Transverse colon (tissue), 4 donors: Measurements from ENCODE around the gene TMEM150C. TPM values are rescaled to one million over a fixed set of nuclear protein-coding genes. Genes with fewer than 3 reads are reported as not detected.

Experiments used
- DNase-seq: peaks from one replicate; pipeline ENCODE4 v3.0.0-alpha.2; 2019
- H3K27ac ChIP-seq, 4 donors: fragments of 200-600 bp; sonication (generic); 2 replicates each; pipeline ENCODE4 v1.5.1; 2016 to 2018; ENCODE audit warnings: inconsistent platforms in 4 of 4
- H3K27me3 ChIP-seq: fragments of 200-600 bp; sonication (generic); 2 replicates; pipeline ENCODE4 v1.5.1; 2017; ENCODE audit warnings: inconsistent platforms
- H3K36me3 ChIP-seq, 4 donors: fragments of 200-600 bp; sonication (generic); 2 replicates each; pipeline ENCODE4 v1.5.1; 2017 to 2019; ENCODE audit warnings: inconsistent platforms in 4 of 4
- H3K4me1 ChIP-seq, 4 donors: fragments of 200-600 bp; sonication (generic); 2 replicates each; pipeline ENCODE4 v1.5.1; 2017 to 2020; ENCODE audit warnings: inconsistent platforms in 4 of 4
- H3K4me3 ChIP-seq, 4 donors: fragments of 200-600 bp; sonication (generic); 1 replicate in 1 of 4; 2 replicates in 3 of 4; pipeline versions ENCODE4 v1.5.1 to v1.6.1; 2017 to 2019; ENCODE audit warnings: inconsistent platforms in 4 of 4
- H3K9me3 ChIP-seq, 2 donors: fragments of 200-600 bp; sonication (generic); 2 replicates each; pipeline ENCODE4 v1.5.1; 2017 to 2019; ENCODE audit warnings: inconsistent platforms in 2 of 2
- EP300 ChIP-seq: sonication (generic); formaldehyde crosslinking; IDR thresholded peaks from one replicate; pipeline ENCODE4 v1.6.1; 2017; ENCODE audit warnings: antibody characterized with exemption, low read depth
- POLR2A ChIP-seq: fragments of 450-650 bp; IDR thresholded peaks from one replicate; pipeline ENCODE4 v1.6.1; 2016; ENCODE audit warnings: antibody characterized with exemption, mild to moderate bottlenecking, moderate library complexity
- POLR2AphosphoS5 ChIP-seq, 3 donors: sonication (generic); formaldehyde crosslinking; IDR thresholded peaks; one replicate each; pipeline ENCODE4 v1.6.1; 2016; ENCODE audit warnings: antibody characterized with exemption in 3 of 3
- WGBS, 2 donors: methylation state at CpG; one replicate each; pipeline ENCODE4 v1.1.5; 2018; ENCODE audit warnings: low coverage in 1 of 2; 5-methylcytosine and 5-hydroxymethylcytosine counted together
- in situ Hi-C, 4 donors: fragments of 200-750 bp; cut with MboI; loops; one replicate each; pipeline versions ENCODE4 v1.15.0 to v1.15.1; 2017; ENCODE audit warnings: low sequenced_read_pairs in 3 of 4, low pct_ligation_motif_present in 1 of 4, low pct_unique_long_range_greater_than_20kb in 1 of 4
- intact Hi-C: fragments of 100-400 bp; cut with DNase I; formaldehyde crosslinking; loops from one replicate; pipeline ENCODE4 v1.15.1; 2023; ENCODE audit warnings: low total_unique reads
- total RNA-seq, 4 donors: library from RNA; depleted of rRNA; stranded (reverse); fragments of >200 nt; gene quantifications; one replicate each; pipeline ENCODE4 v1.1.0, GENCODE V29; 2016
- TF ChIP-seq, protein P1 (sequence below), 5 experiments: fragments of 200-600 bp in 3 of 5; fragments of 450-650 bp in 2 of 5; sonication (generic) in 3 of 5; IDR thresholded peaks; 1 replicate in 2 of 5; 2 replicates in 3 of 5; pipeline ENCODE4 v1.5.1; 2016 to 2017; ENCODE audit warnings: antibody characterized with exemption in 5 of 5, inconsistent platforms in 3 of 5, mild to moderate bottlenecking in 2 of 5, moderate library complexity in 1 of 5

The TMEM150C gene
- total RNA-seq, 4 donors from 2014 or later: 0.37 to 6.6 (median 5.9) TPM; not detected in 1

DNA sequence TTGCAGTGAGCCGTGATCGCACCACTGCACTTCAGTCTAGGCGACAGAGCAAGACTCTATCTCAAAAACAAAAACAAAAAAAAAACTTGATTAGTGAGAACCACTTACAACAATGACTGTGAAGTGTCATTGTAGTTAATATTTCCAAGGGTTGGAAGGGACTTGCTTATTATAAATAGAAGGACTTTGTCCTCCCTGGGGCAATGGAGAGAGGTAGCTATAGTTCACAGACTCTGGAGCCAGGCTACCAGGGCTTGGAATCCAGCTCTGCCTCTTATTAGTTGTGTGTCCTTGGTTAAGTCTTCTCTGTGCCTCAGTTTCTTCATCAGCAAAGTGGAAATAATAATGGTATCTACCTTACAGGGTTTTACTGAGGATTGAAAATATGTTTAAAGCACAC is 51.6 kb downstream of the TMEM150C start:
- no peak overlapping the region for H3K4me3 ChIP-seq
- H3K4me1 ChIP-seq: no peaks in the 10 kb centered on the region
- H3K27me3 ChIP-seq: no peaks in the 10 kb centered on the region
- H3K27ac ChIP-seq: no peak overlapping the region
- no peak for TF ChIP-seq POLR2A
- TF ChIP-seq, protein P1, sequence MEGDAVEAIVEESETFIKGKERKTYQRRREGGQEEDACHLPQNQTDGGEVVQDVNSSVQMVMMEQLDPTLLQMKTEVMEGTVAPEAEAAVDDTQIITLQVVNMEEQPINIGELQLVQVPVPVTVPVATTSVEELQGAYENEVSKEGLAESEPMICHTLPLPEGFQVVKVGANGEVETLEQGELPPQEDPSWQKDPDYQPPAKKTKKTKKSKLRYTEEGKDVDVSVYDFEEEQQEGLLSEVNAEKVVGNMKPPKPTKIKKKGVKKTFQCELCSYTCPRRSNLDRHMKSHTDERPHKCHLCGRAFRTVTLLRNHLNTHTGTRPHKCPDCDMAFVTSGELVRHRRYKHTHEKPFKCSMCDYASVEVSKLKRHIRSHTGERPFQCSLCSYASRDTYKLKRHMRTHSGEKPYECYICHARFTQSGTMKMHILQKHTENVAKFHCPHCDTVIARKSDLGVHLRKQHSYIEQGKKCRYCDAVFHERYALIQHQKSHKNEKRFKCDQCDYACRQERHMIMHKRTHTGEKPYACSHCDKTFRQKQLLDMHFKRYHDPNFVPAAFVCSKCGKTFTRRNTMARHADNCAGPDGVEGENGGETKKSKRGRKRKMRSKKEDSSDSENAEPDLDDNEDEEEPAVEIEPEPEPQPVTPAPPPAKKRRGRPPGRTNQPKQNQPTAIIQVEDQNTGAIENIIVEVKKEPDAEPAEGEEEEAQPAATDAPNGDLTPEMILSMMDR (IDR thresholded peaks at IDR 0.05): no peak
- TF ChIP-seq EP300: no peak
- TF ChIP-seq POLR2AphosphoS5 (IDR thresholded peaks at IDR 0.05): no peak
- no peaks in the 10 kb centered on the region for H3K9me3 ChIP-seq
- 96 to 100% methylated on average over 3 of the region's 3 CpGs for WGBS, 2 donors
- in situ Hi-C loops: no loop called here
- no peak for DNase-seq
- intact Hi-C loops: no loop called here
- no peaks in the 10 kb centered on the region for H3K36me3 ChIP-seq

DNA sequence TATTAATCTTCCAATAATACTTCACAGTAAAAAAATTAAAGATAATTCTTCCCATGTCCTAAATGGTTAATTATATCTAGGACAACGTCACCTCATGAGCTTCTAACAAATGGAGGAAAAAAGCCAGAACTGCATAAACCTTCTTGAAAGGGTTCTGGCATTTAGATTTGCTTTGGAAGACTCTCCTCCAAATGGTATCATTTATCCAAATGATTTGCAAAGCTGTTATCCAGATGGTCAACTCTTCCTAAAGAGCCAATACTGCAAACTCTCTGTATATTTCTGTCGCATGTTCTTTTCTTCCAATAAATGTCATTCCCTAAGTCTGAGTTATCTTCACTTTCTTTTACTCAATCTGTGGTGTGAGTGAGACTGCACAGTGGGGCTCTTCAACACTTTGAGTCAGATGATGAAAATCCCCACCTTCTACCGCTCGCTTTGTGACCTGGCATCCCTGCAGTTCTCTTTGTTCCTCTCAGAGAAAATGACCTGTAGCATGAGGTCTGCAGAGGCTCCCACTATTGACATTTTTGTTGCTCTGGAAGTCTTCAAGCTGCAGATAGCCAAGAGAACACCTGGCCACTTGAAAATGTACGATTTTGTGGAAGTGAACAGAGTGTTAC is 52.9 kb downstream of the TMEM150C start:
- no peak for DNase-seq
- Histone ChIP-seq H3K36me3 (no peaks in the 10 kb centered on the region), H3K27ac (no peak overlapping the region), H3K4me3 (no peak overlapping the region), H3K9me3 (no peaks in the 10 kb centered on the region), H3K27me3 (no peaks in the 10 kb centered on the region), H3K4me1 (no peaks in the 10 kb centered on the region)
- WGBS, 2 donors: 55 to 64% methylated on average over 3 to 5 of the region's 5 CpGs
- intact Hi-C loops (no loop called here), in situ Hi-C loops (no loop called here)
- TF ChIP-seq EP300 (no peak), POLR2AphosphoS5 (IDR thresholded peaks at IDR 0.05) (no peak), POLR2A (no peak)
- TF ChIP-seq, protein P1 (IDR thresholded peaks at IDR 0.05): no peak

DNA sequence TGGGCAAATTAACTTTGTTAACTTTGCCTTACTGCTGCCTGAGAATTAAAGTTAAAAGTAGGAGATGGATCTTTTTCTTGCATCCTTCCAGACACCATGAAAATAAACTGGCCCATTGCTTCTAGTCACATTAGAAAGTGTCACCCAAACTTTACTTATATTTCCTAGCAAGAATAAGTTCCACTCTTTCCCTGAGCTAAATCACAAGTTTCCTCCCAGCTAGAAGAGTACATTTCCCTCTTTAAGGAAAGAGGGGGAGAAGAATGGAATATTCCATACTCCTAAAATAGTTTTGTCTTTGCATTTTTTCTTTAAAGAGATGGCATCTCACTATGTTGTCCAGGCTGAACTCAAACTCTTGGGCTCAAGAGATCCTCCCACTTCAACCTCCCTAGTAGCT is 53.8 kb downstream of the TMEM150C start:
- no peaks in the 10 kb centered on the region for H3K9me3 ChIP-seq
- intact Hi-C loops: no loop called here

DNA sequence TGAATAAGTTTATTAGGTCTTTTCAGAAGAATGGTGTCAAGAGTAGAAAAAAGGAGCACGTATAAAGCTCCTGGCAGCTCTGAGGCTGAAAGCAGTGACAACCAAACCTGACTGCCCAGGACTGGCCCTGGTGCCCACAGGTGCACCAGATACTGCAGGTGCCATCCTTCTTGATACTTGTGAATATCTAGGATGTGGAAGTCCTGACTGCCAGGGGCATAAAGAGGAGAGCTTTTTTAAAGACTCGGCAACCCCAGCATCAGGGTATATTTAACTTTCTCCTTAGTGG is 60.7 kb downstream of the TMEM150C start:
- in situ Hi-C loops (no loop called here), intact Hi-C loops (no loop called here)
- Histone ChIP-seq H3K4me1 (no peaks in the 10 kb centered on the region), H3K27ac (no peak overlapping the region), H3K4me3 (no peak overlapping the region), H3K27me3 (no peaks in the 10 kb centered on the region), H3K9me3 (no peaks in the 10 kb centered on the region), H3K36me3 (no peaks in the 10 kb centered on the region)
- WGBS, 2 donors: 81 to 86% methylated on average over 1 to 2 of the region's 2 CpGs
- DNase-seq: no peak
- no peak for TF ChIP-seq POLR2AphosphoS5 (IDR thresholded peaks at IDR 0.05)
- TF ChIP-seq, protein P1 (IDR thresholded peaks at IDR 0.05): no peak
- no peak for TF ChIP-seq POLR2A
- no peak for TF ChIP-seq EP300

More for the DNA sequence above, 53.8 kb downstream of the TMEM150C start:
- H3K27ac ChIP-seq: no peak overlapping the region
- TF ChIP-seq POLR2A: no peak
- TF ChIP-seq, protein P1 (IDR thresholded peaks at IDR 0.05): no peak
- TF ChIP-seq EP300: no peak
- no peak for TF ChIP-seq POLR2AphosphoS5 (IDR thresholded peaks at IDR 0.05)
- H3K4me3 ChIP-seq: no peak overlapping the region
- H3K4me1 ChIP-seq: no peaks in the 10 kb centered on the region
- no peaks in the 10 kb centered on the region for H3K36me3 ChIP-seq
- in situ Hi-C loops: no loop called here
- DNase-seq: no peak
- H3K27me3 ChIP-seq: no peaks in the 10 kb centered on the region
